ENCODE measurements around the gene WDR82. TPM values are rescaled to one million over a fixed set of nuclear protein-coding genes. Genes with fewer than 3 reads are reported as not detected.

Gene WDR82
- total RNA-seq, 4 donors from 2014 or later = 66.4 to 76.4 (median 72.2) TPM

- Histone ChIP-seq H3K27ac (no peak overlapping the region), H3K36me3 (no peaks in the 10 kb centered on the region), H3K4me3 (replicated peaks in 1 of 3) (no peak overlapping the region), H3K27me3 (no peaks in the 10 kb centered on the region), H3K4me1 (peaks cover 6 to 24% of the 10 kb centered on the region in 2 donors), H3K9me3 (no peaks in the 10 kb centered on the region)
- intact Hi-C loops (cut with DNase I) = no loop called here
- 21 to 31% methylated on average over 14 of the region's 14 CpGs for WGBS, 2 donors
- peak; percentile 71 to 73 for DNase-seq
- TF ChIP-seq POLR2A (IDR thresholded peaks at IDR 0.05) = no peak
- TF ChIP-seq CTCF (IDR thresholded peaks at IDR 0.05) = peak in 4 of 6 experiments; percentile 14 to 51 (median 50)
Observed at GRCh38 chr3:52299879-52300611, 21.6 kb upstream of the WDR82 start.

GRCh38 chr3:52299247-52299878, 20.9 kb upstream of the WDR82 start:
- Histone ChIP-seq H3K36me3 (no peaks in the 10 kb centered on the region), H3K4me1 (peaks cover 6 to 24% of the 10 kb centered on the region in 2 donors), H3K27ac (no peak overlapping the region), H3K27me3 (no peaks in the 10 kb centered on the region), H3K9me3 (no peaks in the 10 kb centered on the region), H3K4me3 (replicated peaks in 1 of 3) (no peak overlapping the region)
- WGBS, 2 donors = 47 to 50% methylated on average over 10 of the region's 10 CpGs
- intact Hi-C loops (cut with DNase I) = no loop called here
- DNase-seq = no peak
- TF ChIP-seq CTCF (IDR thresholded peaks at IDR 0.05) (no peak), POLR2A (IDR thresholded peaks at IDR 0.05) (no peak)

DNA sequence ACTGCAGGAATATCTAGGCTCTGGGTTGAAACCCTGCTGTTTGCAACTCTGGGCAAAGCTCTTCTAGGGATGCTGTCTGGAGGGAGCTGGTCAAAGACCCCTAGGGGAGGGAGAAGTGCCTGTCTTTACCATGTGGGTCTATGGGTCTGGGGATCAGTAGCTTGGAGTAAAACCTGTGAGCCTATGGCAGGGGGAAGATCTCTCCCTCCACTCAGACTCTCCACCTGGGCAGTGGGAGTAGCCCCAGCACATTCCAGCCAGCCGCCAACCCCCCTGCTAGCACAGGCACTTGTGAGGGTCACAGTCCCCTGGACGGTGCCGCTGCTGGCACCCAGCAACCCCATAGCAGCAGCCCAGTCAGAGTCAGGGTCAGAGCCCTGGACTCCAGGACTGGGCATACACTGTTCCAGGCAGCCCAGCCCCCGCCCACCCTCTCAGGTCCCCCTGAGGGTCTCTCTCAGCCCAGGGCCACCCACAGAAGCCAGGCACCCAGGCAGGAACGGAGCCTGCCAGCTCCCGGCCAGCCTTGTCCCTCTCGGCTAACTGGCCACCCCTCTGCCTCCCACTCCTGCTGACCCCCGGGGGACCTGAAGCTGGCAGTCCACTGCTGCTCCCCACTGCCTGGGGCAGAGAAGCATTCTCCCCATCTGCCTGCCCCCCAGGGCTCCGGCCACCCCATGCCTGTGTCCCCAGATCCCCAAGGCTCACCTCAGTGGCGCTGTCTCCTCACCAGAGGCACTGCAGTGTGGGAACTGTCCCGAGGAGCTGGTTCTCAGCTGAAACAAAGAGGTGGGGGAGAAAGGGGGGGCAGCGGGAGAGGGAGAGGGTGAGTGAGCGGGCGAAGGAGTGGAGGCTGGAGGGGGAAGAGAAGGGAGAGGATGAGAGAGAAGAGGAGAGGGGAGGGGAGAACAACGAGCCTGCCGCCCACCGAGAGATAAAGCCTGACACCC, 20.0 kb upstream of the WDR82 start:
- no peaks in the 10 kb centered on the region for H3K36me3 ChIP-seq
- TF ChIP-seq POLR2A (IDR thresholded peaks at IDR 0.05) (no peak), CTCF (IDR thresholded peaks at IDR 0.05) (no peak)
- 16 to 20% methylated on average over 10 to 11 of the region's 17 CpGs for WGBS, 2 donors
- no peaks in the 10 kb centered on the region for H3K27me3 ChIP-seq
- no peak overlapping the region for H3K4me3 ChIP-seq (replicated peaks in 1 of 3)
- H3K9me3 ChIP-seq = no peaks in the 10 kb centered on the region
- intact Hi-C loops (cut with DNase I) = no loop called here
- H3K27ac ChIP-seq = no peak overlapping the region
- peak; percentile 40 to 51 for DNase-seq
- H3K4me1 ChIP-seq = peaks cover 6 to 24% of the 10 kb centered on the region in 2 donors

GRCh38 chr3:52297242-52298148, 19.0 kb upstream of the WDR82 start:
- no peak for TF ChIP-seq CTCF (IDR thresholded peaks at IDR 0.05)
- TF ChIP-seq POLR2A (IDR thresholded peaks at IDR 0.05) = no peak
- Histone ChIP-seq H3K4me3 (replicated peaks in 1 of 3) (no peak overlapping the region), H3K36me3 (no peaks in the 10 kb centered on the region), H3K27ac (no peak overlapping the region), H3K9me3 (no peaks in the 10 kb centered on the region), H3K27me3 (no peaks in the 10 kb centered on the region), H3K4me1 (peaks cover 6 to 24% of the 10 kb centered on the region in 2 donors)
- no peak for DNase-seq
- WGBS, 2 donors = 80% methylated on average over 7 to 11 of the region's 11 CpGs
- intact Hi-C loops (cut with DNase I) = no loop called here
